GM23338 (cell line): ENCODE measurements around the gene NAA80. TPM values are rescaled to one million over a fixed set of nuclear protein-coding genes. Genes with fewer than 3 reads are reported as not detected.

Experiments used
- ATAC-seq: fragments of 200-7000 bp; cut with Tn5 transposase; 3 replicates; pipeline ENCODE4 v1.9.1; 2020
- DNase-seq: peaks from one replicate; pipeline ENCODE4 v3.0.0-alpha.2; 2015; ENCODE audit warnings: low spot score
- H2AFZ ChIP-seq: fragments of 200-600 bp; sonication (generic); 2 replicates; pipeline ENCODE4 v1.8.0; 2016; ENCODE audit warnings: antibody characterized with exemption, mild to moderate bottlenecking, moderate library complexity
- H3F3A ChIP-seq: fragments of 200-600 bp; sonication (generic); replicated peaks from 2 replicates; pipeline ENCODE4 v1.8.0; 2017; ENCODE audit warnings: antibody characterized with exemption, mixed run types, low read depth
- H3K27ac ChIP-seq: fragments of 200-600 bp; sonication (generic); 2 replicates; pipeline ENCODE4 v1.6.1; 2016; ENCODE audit warnings: low read depth
- H3K27me3 ChIP-seq: fragments of 200-600 bp; sonication (generic); 2 replicates; pipeline ENCODE4 v1.8.0; 2016; ENCODE audit warnings: mild to moderate bottlenecking, mixed run types, moderate library complexity; ENCODE audit not compliant: insufficient read depth
- H3K36me3 ChIP-seq: fragments of 200-600 bp; sonication (generic); 2 replicates; pipeline ENCODE4 v1.8.0; 2016; ENCODE audit warnings: mild to moderate bottlenecking; ENCODE audit not compliant: insufficient read depth
- H3K4me1 ChIP-seq: fragments of 200-600 bp; sonication (generic); 2 replicates; pipeline ENCODE4 v1.8.0; 2016; ENCODE audit warnings: mild to moderate bottlenecking, moderate library complexity; ENCODE audit not compliant: insufficient read depth
- H3K4me2 ChIP-seq: fragments of 200-600 bp; sonication (generic); 2 replicates; pipeline ENCODE4 v1.7.1; 2017; ENCODE audit warnings: mixed run types
- H3K4me3 ChIP-seq: fragments of 200-600 bp; sonication (generic); 2 replicates; pipeline ENCODE4 v1.6.1; 2016; ENCODE audit warnings: mixed run types
- H3K79me2 ChIP-seq: fragments of 200-600 bp; sonication (generic); replicated peaks from 2 replicates; pipeline ENCODE4 v1.8.0; 2017; ENCODE audit warnings: mild to moderate bottlenecking; ENCODE audit not compliant: insufficient read depth
- H3K9me2 ChIP-seq: fragments of 200-600 bp; sonication (generic); 2 replicates; pipeline ENCODE4 v1.8.0; 2017; ENCODE audit not compliant: insufficient read depth
- H4K20me1 ChIP-seq: fragments of 200-600 bp; sonication (generic); replicated peaks from 2 replicates; pipeline ENCODE4 v1.8.0; 2017; ENCODE audit warnings: mild to moderate bottlenecking; ENCODE audit not compliant: insufficient read depth
- H3K27ac Mint-ChIP-seq: 2 replicates; pipeline ENCODE4 v1.8.0; 2020; ENCODE audit warnings: inconsistent platforms, mild to moderate bottlenecking, moderate library complexity, mixed read lengths
- H3K27me3 Mint-ChIP-seq: 3 replicates; pipeline ENCODE4 v1.8.0; 2022; ENCODE audit warnings: low read depth, mild to moderate bottlenecking, moderate library complexity, mixed read lengths, inconsistent platforms; ENCODE audit not compliant: insufficient read depth, poor library complexity
- H3K36me3 Mint-ChIP-seq: 3 replicates; pipeline ENCODE4 v1.8.0; 2021; ENCODE audit warnings: low read depth, mild to moderate bottlenecking, inconsistent platforms, moderate library complexity, mixed read lengths
- H3K4me1 Mint-ChIP-seq: 3 replicates; pipeline ENCODE4 v1.8.0; 2020; ENCODE audit warnings: mild to moderate bottlenecking, inconsistent platforms, mixed read lengths
- H3K4me3 Mint-ChIP-seq: 3 replicates; pipeline ENCODE4 v1.8.0; 2021; ENCODE audit warnings: moderate library complexity, mild to moderate bottlenecking, inconsistent platforms, mixed read lengths
- H3K9me3 Mint-ChIP-seq: 3 replicates; pipeline ENCODE4 v1.8.0; 2020; ENCODE audit warnings: moderate library complexity, mild to moderate bottlenecking, inconsistent platforms, mixed read lengths
- EZH2phosphoT487 ChIP-seq: fragments of 200-600 bp; sonication (generic); IDR thresholded peaks from one replicate; pipeline ENCODE4 v1.8.1; 2018; ENCODE audit warnings: antibody characterized with exemption; ENCODE audit not compliant: unreplicated experiment
- NANOG ChIP-seq: IDR thresholded peaks from 2 replicates; pipeline ENCODE4 v1.6.1; 2016; ENCODE audit warnings: antibody characterized with exemption, borderline replicate concordance
- POLR2AphosphoS5 ChIP-seq: IDR thresholded peaks from 2 replicates; pipeline ENCODE4 v1.6.1; 2016; ENCODE audit warnings: antibody characterized with exemption, low read depth
- STAT1 ChIP-seq: IDR thresholded peaks from one replicate; pipeline ENCODE4 v1.6.1; 2016; ENCODE audit warnings: antibody characterized with exemption; ENCODE audit not compliant: unreplicated experiment
- ZNF331 ChIP-seq: fragments of 250-450 bp; sonication (Bioruptor Pico); IDR thresholded peaks from 2 replicates; pipeline ENCODE4 v1.5.0; 2020; ENCODE audit warnings: low read depth, mild to moderate bottlenecking, moderate library complexity
- polyA plus RNA-seq: library from polyadenylated mRNA; unstranded; fragments of >200 nt; fragmentation: Nextera tagmentation; extraction: Ambion mirVana; gene quantifications from 2 replicates; pipeline ENCODE4 v1.2.1, GENCODE V29; 2016
- total RNA-seq: library from RNA; depleted of rRNA; stranded (reverse); fragments of >200 nt; shearing (Covaris generic); gene quantifications from 2 replicates; pipeline ENCODE4 v1.2.3, GENCODE V29; 2014
- TF ChIP-seq, protein P1 (sequence below): IDR thresholded peaks from 2 replicates; pipeline ENCODE4 v1.6.1; 2016; ENCODE audit warnings: antibody characterized with exemption
- TF ChIP-seq, protein P2 (sequence below): IDR thresholded peaks from one replicate; pipeline ENCODE4 v1.6.1; 2018; ENCODE audit warnings: antibody characterized with exemption; ENCODE audit not compliant: unreplicated experiment
- TF ChIP-seq, protein P3 (sequence below), 2 experiments: fragments of 200-600 bp in 1 of 2; sonication (generic) in 1 of 2; conservative IDR thresholded peaks; 2 replicates each; pipeline versions ENCODE4 v1.5.1 to v1.6.1; 2016 to 2017; ENCODE audit warnings: antibody characterized with exemption in 2 of 2, low read depth in 2 of 2, mild to moderate bottlenecking in 2 of 2, moderate library complexity in 1 of 2
- TF ChIP-seq, protein P4 (sequence below): fragments of 250-450 bp; sonication (Bioruptor Pico); IDR thresholded peaks from 2 replicates; pipeline ENCODE4 v1.5.0; 2020; ENCODE audit warnings: mild to moderate bottlenecking, moderate library complexity

NAA80 gene
- total and polyA plus RNA-seq, 2 experiments from 2014 or later: 12.1 to 16.7 TPM

DNA sequence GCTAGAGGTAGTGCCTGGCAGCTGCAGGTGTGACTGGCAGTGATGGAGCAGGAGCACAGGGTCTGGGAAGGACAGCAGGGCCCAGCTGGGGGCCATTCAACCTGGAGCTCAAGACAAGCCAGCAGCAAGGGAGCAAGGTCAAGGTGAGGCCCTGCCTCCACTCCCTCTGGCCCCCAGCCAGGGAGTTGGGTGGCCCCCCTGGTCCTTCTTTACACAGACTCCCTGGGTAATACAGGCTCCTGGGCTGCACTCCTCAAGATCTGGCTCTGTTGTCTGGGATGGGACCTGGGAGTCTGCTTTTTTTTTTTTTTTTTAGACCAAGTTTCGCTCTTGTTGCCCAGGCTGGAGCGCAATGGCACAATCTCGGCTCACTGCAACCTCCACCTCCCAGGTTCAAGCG is 48.7 kb downstream of the NAA80 start:
- Mint-ChIP-seq H3K27me3 (peaks cover 3% of the 10 kb centered on the region), H3K4me1 (peaks cover 32% of the 10 kb centered on the region), H3K27ac (no peak overlapping the region), H3K9me3 (no peaks in the 10 kb centered on the region; the same call in 2 of the 3 replicates), H3K36me3 (peaks cover 22% of the 10 kb centered on the region), H3K4me3 (no peak overlapping the region)
- DNase-seq (no peak), ATAC-seq (no peak)
- no peaks in the 10 kb centered on the region for H3K27me3 ChIP-seq
- H3K79me2 ChIP-seq: peaks cover 47% of the 10 kb centered on the region
- H3K4me1 ChIP-seq: peaks cover 15% of the 10 kb centered on the region
- no peak overlapping the region for H3K4me2 ChIP-seq
- H3K27ac ChIP-seq: no peak overlapping the region
- H3K4me3 ChIP-seq: no peak overlapping the region
- H4K20me1 ChIP-seq: peaks cover 42% of the 10 kb centered on the region
- no peak overlapping the region for H2AFZ ChIP-seq
- no peaks in the 10 kb centered on the region for H3K36me3 ChIP-seq
- no peaks in the 10 kb centered on the region for H3K9me2 ChIP-seq
- peaks cover 8% of the 10 kb centered on the region for H3F3A ChIP-seq
- TF ChIP-seq NANOG: no peak
- TF ChIP-seq, protein P1, sequence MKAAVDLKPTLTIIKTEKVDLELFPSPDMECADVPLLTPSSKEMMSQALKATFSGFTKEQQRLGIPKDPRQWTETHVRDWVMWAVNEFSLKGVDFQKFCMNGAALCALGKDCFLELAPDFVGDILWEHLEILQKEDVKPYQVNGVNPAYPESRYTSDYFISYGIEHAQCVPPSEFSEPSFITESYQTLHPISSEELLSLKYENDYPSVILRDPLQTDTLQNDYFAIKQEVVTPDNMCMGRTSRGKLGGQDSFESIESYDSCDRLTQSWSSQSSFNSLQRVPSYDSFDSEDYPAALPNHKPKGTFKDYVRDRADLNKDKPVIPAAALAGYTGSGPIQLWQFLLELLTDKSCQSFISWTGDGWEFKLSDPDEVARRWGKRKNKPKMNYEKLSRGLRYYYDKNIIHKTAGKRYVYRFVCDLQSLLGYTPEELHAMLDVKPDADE: no peak

DNA sequence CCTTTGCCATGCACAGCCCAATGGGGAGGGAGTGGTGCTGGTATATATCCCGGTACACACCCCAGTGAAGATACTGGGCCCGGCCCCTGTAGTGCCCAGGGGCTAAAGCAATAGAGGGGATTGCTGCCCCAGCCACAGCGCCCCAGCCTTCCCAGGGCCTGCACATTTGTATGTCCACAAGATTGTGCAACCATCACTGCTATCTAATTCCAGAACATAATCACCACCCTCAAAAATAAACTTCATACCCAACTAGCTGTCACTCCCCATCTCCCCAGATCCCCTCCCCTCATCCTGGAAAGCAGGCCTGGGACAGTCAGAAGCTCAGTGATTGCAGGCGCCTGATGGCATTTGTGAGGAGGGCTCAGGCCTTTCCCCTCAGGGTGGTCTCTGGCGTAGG is 49.7 kb downstream of the NAA80 start:
- Mint-ChIP-seq H3K27ac (no peak overlapping the region), H3K36me3 (peaks cover 23% of the 10 kb centered on the region), H3K4me1 (peaks cover 39% of the 10 kb centered on the region), H3K4me3 (no peak overlapping the region), H3K9me3 (no peaks in the 10 kb centered on the region; the same call in 2 of the 3 replicates), H3K27me3 (peaks cover 7% of the 10 kb centered on the region)
- no peak for DNase-seq
- Histone ChIP-seq H3K4me1 (peaks cover 21% of the 10 kb centered on the region), H3F3A (peaks cover 11% of the 10 kb centered on the region; the same call in 1 of the 2 replicates), H3K4me2 (no peak overlapping the region), H3K36me3 (no peaks in the 10 kb centered on the region), H2AFZ (no peak overlapping the region), H3K27ac (no peak overlapping the region), H3K27me3 (no peaks in the 10 kb centered on the region), H3K79me2 (peaks cover 56% of the 10 kb centered on the region), H3K4me3 (no peak overlapping the region), H4K20me1 (peaks cover 42% of the 10 kb centered on the region), H3K9me2 (no peaks in the 10 kb centered on the region)
- ATAC-seq: no peak
- no peak for TF ChIP-seq NANOG
- TF ChIP-seq, protein P2, sequence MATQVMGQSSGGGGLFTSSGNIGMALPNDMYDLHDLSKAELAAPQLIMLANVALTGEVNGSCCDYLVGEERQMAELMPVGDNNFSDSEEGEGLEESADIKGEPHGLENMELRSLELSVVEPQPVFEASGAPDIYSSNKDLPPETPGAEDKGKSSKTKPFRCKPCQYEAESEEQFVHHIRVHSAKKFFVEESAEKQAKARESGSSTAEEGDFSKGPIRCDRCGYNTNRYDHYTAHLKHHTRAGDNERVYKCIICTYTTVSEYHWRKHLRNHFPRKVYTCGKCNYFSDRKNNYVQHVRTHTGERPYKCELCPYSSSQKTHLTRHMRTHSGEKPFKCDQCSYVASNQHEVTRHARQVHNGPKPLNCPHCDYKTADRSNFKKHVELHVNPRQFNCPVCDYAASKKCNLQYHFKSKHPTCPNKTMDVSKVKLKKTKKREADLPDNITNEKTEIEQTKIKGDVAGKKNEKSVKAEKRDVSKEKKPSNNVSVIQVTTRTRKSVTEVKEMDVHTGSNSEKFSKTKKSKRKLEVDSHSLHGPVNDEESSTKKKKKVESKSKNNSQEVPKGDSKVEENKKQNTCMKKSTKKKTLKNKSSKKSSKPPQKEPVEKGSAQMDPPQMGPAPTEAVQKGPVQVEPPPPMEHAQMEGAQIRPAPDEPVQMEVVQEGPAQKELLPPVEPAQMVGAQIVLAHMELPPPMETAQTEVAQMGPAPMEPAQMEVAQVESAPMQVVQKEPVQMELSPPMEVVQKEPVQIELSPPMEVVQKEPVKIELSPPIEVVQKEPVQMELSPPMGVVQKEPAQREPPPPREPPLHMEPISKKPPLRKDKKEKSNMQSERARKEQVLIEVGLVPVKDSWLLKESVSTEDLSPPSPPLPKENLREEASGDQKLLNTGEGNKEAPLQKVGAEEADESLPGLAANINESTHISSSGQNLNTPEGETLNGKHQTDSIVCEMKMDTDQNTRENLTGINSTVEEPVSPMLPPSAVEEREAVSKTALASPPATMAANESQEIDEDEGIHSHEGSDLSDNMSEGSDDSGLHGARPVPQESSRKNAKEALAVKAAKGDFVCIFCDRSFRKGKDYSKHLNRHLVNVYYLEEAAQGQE: no peak
- no peak for TF ChIP-seq EZH2phosphoT487
- no peak for TF ChIP-seq ZNF331 (CRISPR knock-in tag)
- TF ChIP-seq POLR2AphosphoS5: no peak
- TF ChIP-seq, protein P3, sequence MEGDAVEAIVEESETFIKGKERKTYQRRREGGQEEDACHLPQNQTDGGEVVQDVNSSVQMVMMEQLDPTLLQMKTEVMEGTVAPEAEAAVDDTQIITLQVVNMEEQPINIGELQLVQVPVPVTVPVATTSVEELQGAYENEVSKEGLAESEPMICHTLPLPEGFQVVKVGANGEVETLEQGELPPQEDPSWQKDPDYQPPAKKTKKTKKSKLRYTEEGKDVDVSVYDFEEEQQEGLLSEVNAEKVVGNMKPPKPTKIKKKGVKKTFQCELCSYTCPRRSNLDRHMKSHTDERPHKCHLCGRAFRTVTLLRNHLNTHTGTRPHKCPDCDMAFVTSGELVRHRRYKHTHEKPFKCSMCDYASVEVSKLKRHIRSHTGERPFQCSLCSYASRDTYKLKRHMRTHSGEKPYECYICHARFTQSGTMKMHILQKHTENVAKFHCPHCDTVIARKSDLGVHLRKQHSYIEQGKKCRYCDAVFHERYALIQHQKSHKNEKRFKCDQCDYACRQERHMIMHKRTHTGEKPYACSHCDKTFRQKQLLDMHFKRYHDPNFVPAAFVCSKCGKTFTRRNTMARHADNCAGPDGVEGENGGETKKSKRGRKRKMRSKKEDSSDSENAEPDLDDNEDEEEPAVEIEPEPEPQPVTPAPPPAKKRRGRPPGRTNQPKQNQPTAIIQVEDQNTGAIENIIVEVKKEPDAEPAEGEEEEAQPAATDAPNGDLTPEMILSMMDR (conservative IDR thresholded peaks at IDR 0.05; ENCODE audit: low read depth in 2 of 2): no peak
- TF ChIP-seq, protein P4, sequence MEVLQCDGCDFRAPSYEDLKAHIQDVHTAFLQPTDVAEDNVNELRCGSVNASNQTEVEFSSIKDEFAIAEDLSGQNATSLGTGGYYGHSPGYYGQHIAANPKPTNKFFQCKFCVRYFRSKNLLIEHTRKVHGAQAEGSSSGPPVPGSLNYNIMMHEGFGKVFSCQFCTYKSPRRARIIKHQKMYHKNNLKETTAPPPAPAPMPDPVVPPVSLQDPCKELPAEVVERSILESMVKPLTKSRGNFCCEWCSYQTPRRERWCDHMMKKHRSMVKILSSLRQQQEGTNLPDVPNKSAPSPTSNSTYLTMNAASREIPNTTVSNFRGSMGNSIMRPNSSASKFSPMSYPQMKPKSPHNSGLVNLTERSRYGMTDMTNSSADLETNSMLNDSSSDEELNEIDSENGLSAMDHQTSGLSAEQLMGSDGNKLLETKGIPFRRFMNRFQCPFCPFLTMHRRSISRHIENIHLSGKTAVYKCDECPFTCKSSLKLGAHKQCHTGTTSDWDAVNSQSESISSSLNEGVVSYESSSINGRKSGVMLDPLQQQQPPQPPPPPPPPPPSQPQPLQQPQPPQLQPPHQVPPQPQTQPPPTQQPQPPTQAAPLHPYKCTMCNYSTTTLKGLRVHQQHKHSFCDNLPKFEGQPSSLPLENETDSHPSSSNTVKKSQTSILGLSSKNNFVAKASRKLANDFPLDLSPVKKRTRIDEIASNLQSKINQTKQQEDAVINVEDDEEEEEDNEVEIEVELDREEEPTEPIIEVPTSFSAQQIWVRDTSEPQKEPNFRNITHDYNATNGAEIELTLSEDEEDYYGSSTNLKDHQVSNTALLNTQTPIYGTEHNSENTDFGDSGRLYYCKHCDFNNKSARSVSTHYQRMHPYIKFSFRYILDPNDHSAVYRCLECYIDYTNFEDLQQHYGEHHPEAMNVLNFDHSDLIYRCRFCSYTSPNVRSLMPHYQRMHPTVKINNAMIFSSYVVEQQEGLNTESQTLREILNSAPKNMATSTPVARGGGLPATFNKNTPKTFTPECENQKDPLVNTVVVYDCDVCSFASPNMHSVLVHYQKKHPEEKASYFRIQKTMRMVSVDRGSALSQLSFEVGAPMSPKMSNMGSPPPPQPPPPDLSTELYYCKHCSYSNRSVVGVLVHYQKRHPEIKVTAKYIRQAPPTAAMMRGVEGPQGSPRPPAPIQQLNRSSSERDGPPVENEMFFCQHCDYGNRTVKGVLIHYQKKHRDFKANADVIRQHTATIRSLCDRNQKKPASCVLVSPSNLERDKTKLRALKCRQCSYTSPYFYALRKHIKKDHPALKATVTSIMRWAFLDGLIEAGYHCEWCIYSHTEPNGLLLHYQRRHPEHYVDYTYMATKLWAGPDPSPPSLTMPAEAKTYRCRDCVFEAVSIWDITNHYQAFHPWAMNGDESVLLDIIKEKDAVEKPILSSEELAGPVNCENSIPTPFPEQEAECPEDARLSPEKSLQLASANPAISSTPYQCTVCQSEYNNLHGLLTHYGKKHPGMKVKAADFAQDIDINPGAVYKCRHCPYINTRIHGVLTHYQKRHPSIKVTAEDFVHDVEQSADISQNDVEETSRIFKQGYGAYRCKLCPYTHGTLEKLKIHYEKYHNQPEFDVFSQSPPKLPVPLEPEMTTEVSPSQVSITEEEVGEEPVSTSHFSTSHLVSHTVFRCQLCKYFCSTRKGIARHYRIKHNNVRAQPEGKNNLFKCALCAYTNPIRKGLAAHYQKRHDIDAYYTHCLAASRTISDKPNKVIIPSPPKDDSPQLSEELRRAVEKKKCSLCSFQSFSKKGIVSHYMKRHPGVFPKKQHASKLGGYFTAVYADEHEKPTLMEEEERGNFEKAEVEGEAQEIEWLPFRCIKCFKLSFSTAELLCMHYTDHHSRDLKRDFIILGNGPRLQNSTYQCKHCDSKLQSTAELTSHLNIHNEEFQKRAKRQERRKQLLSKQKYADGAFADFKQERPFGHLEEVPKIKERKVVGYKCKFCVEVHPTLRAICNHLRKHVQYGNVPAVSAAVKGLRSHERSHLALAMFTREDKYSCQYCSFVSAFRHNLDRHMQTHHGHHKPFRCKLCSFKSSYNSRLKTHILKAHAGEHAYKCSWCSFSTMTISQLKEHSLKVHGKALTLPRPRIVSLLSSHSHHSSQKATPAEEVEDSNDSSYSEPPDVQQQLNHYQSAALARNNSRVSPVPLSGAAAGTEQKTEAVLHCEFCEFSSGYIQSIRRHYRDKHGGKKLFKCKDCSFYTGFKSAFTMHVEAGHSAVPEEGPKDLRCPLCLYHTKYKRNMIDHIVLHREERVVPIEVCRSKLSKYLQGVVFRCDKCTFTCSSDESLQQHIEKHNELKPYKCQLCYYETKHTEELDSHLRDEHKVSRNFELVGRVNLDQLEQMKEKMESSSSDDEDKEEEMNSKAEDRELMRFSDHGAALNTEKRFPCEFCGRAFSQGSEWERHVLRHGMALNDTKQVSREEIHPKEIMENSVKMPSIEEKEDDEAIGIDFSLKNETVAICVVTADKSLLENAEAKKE: no peak
- no peak for TF ChIP-seq STAT1
